DND-41 (cell line): ENCODE data around the gene FLNB.

ENCODE experiments used
- ATAC-seq: fragments of 200-7000 bp; cut with Tn5 transposase; 3 replicates; pipeline ENCODE4 v1.9.1; 2021; ENCODE audit warnings: low read depth; ENCODE audit not compliant: insufficient read depth
- DNase-seq: peaks from one replicate; pipeline ENCODE4 v3.0.0-alpha.2; 2020
- H2AFZ ChIP-seq: 2 replicates; pipeline ENCODE4 v1.6.0; 2012; ENCODE audit warnings: low read depth, low read length
- H3K27ac ChIP-seq: 2 replicates; pipeline ENCODE4 v1.5.1; 2012; ENCODE audit warnings: low read length, inconsistent platforms
- H3K27me3 ChIP-seq: fragments of 200-600 bp; sonication (generic); 2 replicates; pipeline ENCODE4 v1.6.0; 2012; ENCODE audit warnings: low read length, mild to moderate bottlenecking, inconsistent platforms; ENCODE audit not compliant: insufficient read depth, poor library complexity
- H3K36me3 ChIP-seq: 2 replicates; pipeline ENCODE4 v1.5.1; 2012; ENCODE audit warnings: low read length, inconsistent platforms; ENCODE audit not compliant: insufficient read depth
- H3K4me1 ChIP-seq: 2 replicates; pipeline ENCODE4 v1.5.1; 2012; ENCODE audit warnings: mild to moderate bottlenecking, low read length; ENCODE audit not compliant: insufficient read depth
- H3K4me2 ChIP-seq: 2 replicates; pipeline ENCODE4 v1.6.0; 2012; ENCODE audit warnings: mild to moderate bottlenecking, moderate library complexity, low read length, inconsistent platforms; ENCODE audit not compliant: insufficient read depth
- H3K4me3 ChIP-seq, 2 experiments: fragments of 200-600 bp in 1 of 2; shearing (Covaris generic) in 1 of 2; 2 replicates each; pipeline ENCODE4 v1.5.1; 2012 to 2016; ENCODE audit warnings: inconsistent platforms in 2 of 2, low read length in 2 of 2, mild to moderate bottlenecking in 2 of 2, low read depth in 1 of 2, moderate library complexity in 1 of 2
- H3K79me2 ChIP-seq: 2 replicates; pipeline ENCODE4 v1.6.0; 2012; ENCODE audit warnings: low read length, inconsistent platforms; ENCODE audit not compliant: insufficient read depth
- H3K9ac ChIP-seq: 2 replicates; pipeline ENCODE4 v1.6.0; 2012; ENCODE audit warnings: low read depth, mild to moderate bottlenecking, inconsistent platforms, low read length, moderate library complexity
- H3K9me3 ChIP-seq: 2 replicates; pipeline ENCODE4 v1.5.1; 2012; ENCODE audit warnings: low read length, moderate library complexity, mild to moderate bottlenecking, inconsistent platforms; ENCODE audit not compliant: insufficient read depth, severe bottlenecking
- H4K20me1 ChIP-seq: 2 replicates; pipeline ENCODE4 v1.6.0; 2012; ENCODE audit warnings: low read length; ENCODE audit not compliant: insufficient read depth
- EZH2 ChIP-seq: IDR thresholded peaks from 3 replicates; pipeline ENCODE4 v1.6.1; 2012; ENCODE audit warnings: borderline replicate concordance, low read depth, mild to moderate bottlenecking, moderate library complexity, low read length, inconsistent platforms; ENCODE audit not compliant: severe bottlenecking
- TF ChIP-seq, protein P1 (sequence below): IDR thresholded peaks from 2 replicates; pipeline ENCODE4 v1.5.1; 2012; ENCODE audit warnings: borderline replicate concordance, low read length, moderate library complexity, mild to moderate bottlenecking; ENCODE audit not compliant: poor library complexity, severe bottlenecking; ENCODE audit errors: extremely low read depth

Gene FLNB

DNA sequence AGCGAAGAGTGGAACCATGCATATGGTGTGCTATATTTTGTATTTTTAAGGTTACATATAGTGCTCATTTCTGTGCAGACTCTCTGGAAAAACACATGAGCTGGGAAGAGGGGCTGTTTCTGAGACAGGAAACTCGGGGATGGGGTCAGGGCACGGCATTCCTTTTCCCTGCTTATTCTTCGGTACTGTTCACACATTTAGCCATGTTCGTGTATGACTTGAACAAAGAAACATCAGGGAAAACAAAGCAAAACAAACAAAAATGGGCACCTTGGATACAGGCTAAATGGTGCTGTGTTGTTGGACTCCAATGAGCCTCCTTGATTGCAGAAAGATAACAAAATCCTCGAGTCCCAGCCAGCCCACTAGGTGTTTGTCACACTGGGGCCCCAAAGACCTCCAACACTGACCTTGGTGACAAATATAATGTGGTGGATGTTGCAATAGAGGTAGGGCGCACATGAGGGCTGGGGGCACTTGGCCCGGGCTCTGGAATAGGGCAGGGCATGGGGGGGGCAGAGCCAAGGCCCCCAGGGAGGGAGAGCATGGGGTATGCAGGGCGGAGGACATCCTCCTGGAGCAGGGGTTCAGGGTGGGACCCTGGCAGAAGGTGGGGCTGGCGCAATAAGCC, 183.3 kb downstream of the FLNB start:
- Histone ChIP-seq H3K9ac (no peak overlapping the region), H3K4me1 (no peaks in the 10 kb centered on the region), H3K4me3 (no peak overlapping the region), H3K36me3 (no peaks in the 10 kb centered on the region), H4K20me1 (no peaks in the 10 kb centered on the region), H3K79me2 (no peaks in the 10 kb centered on the region), H3K4me2 (no peak overlapping the region), H3K27me3 (peaks cover 4% of the 10 kb centered on the region), H3K9me3 (no peaks in the 10 kb centered on the region), H3K27ac (no peak overlapping the region), H2AFZ (no peak overlapping the region)
- TF ChIP-seq, protein P1, sequence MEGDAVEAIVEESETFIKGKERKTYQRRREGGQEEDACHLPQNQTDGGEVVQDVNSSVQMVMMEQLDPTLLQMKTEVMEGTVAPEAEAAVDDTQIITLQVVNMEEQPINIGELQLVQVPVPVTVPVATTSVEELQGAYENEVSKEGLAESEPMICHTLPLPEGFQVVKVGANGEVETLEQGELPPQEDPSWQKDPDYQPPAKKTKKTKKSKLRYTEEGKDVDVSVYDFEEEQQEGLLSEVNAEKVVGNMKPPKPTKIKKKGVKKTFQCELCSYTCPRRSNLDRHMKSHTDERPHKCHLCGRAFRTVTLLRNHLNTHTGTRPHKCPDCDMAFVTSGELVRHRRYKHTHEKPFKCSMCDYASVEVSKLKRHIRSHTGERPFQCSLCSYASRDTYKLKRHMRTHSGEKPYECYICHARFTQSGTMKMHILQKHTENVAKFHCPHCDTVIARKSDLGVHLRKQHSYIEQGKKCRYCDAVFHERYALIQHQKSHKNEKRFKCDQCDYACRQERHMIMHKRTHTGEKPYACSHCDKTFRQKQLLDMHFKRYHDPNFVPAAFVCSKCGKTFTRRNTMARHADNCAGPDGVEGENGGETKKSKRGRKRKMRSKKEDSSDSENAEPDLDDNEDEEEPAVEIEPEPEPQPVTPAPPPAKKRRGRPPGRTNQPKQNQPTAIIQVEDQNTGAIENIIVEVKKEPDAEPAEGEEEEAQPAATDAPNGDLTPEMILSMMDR = no peak
- TF ChIP-seq EZH2 = no peak
- ATAC-seq = no peak
- no peak for DNase-seq

DNA sequence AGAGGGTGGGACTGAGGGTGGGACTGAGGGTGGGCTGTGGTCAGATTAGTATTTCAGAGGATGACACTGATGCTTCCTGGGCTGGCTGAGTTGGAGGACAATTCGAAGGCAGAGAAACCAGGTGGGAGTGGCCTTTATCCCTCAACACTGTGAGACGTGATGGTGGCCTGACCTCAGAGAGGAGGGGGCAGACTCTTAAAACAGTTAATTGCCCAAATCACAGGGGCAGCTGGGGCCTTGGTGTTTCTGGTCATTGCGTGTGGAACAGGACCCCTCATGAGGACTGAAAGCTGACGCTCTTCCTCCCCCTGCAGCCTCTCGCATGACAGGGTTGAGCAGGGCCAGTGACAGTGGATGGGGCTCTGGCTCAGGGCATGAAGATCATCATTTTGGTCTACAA, 183.8 kb downstream of the FLNB start:
- TF ChIP-seq, protein P1 = no peak
- TF ChIP-seq EZH2 = no peak
- H3K4me1 ChIP-seq = no peaks in the 10 kb centered on the region
- H4K20me1 ChIP-seq = no peaks in the 10 kb centered on the region
- no peak overlapping the region for H3K4me2 ChIP-seq
- H3K9me3 ChIP-seq = no peaks in the 10 kb centered on the region
- no peaks in the 10 kb centered on the region for H3K36me3 ChIP-seq
- H3K27me3 ChIP-seq = peaks cover 4% of the 10 kb centered on the region
- H3K9ac ChIP-seq = no peak overlapping the region
- DNase-seq = no peak
- H3K79me2 ChIP-seq = no peaks in the 10 kb centered on the region
- no peak overlapping the region for H3K4me3 ChIP-seq
- ATAC-seq = no peak
- H3K27ac ChIP-seq = no peak overlapping the region
- no peak overlapping the region for H2AFZ ChIP-seq

DNA sequence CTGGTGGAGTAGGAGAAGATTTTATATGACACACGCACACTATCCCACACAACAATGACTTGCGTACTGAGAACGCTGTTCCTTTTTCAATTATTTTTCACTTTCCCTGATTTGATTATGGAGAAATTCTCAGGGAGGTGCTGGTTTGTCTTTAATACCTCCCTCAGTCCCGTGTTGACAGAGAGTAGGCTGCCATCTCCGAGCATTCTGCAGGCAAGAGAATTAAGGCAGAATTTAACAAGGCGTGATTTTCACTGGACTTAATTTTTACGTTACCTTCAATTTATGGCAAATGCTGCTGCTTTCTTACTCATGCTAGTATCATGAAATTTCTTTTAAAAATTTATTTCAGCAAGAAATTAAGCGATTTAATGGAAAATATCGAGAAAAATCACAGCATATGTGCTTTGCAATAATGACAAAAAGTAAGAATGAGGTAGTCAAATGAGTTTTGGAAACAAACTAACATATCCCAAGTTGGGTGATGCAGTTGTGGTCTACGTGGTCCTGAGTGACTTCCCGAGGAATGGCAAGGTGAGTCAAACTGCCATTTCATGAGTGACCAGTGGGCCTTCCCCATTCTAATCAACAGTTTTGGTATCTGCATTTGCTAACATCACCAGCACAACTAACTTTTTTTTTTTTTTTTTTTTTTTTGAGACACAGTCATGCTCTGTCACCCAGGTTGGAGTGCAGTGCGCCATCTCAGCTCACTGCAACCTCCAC, 185.6 kb downstream of the FLNB start:
- no peak for ATAC-seq
- TF ChIP-seq, protein P1 = no peak
- no peak for TF ChIP-seq EZH2
- no peak overlapping the region for H2AFZ ChIP-seq
- H3K9ac ChIP-seq = no peak overlapping the region
- H3K27me3 ChIP-seq = peaks cover 4% of the 10 kb centered on the region
- H3K79me2 ChIP-seq = no peaks in the 10 kb centered on the region
- no peaks in the 10 kb centered on the region for H4K20me1 ChIP-seq
- no peak for DNase-seq
- H3K4me3 ChIP-seq = no peak overlapping the region
- no peak overlapping the region for H3K4me2 ChIP-seq
- H3K27ac ChIP-seq = no peak overlapping the region
- H3K36me3 ChIP-seq = no peaks in the 10 kb centered on the region
- no peaks in the 10 kb centered on the region for H3K4me1 ChIP-seq
- H3K9me3 ChIP-seq = no peaks in the 10 kb centered on the region
